Peyer's patch (tissue), 4 donors: ENCODE results near the gene CRYGC.

Experiments used
- CTCF ChIP-seq, 6 experiments: fragments of 450-650 bp in 4 of 6; fragments of 200-600 bp in 2 of 6; sonication (generic) in 1 of 6; IDR thresholded peaks; one replicate each; pipeline ENCODE4 v1.5.1; 2017 to 2019; ENCODE audit warnings: antibody characterized with exemption in 6 of 6, mild to moderate bottlenecking in 3 of 6, moderate library complexity in 1 of 6
- POLR2A ChIP-seq, 2 donors: fragments of 450-650 bp; IDR thresholded peaks; one replicate each; pipeline ENCODE4 v1.5.1; 2017; ENCODE audit warnings: antibody characterized with exemption in 2 of 2, mild to moderate bottlenecking in 2 of 2, moderate library complexity in 2 of 2

- TF ChIP-seq CTCF (IDR thresholded peaks at IDR 0.05), result no peak
- TF ChIP-seq POLR2A (IDR thresholded peaks at IDR 0.05), result no peak
Observed at GRCh38 chr2:208172125-208172524, 42.5 kb upstream of the CRYGC start.
